IMR-90 (cell line): Measurements from ENCODE around the gene MS4A18. TPM values are rescaled to one million over a fixed set of nuclear protein-coding genes. Genes with fewer than 3 reads are reported as not detected.

Source experiments
- ATAC-seq: fragments of 200-7000 bp; cut with Tn5 transposase; 2 replicates; pipeline ENCODE4 v1.9.1; 2020; ENCODE audit warnings: low read depth, mild to moderate bottlenecking, moderate library complexity
- BruUV-seq: library from RNA; stranded (reverse); fragments of 400-500 nt; replicated peaks from 2 replicates; lab custom pipeline; 2021; lab: Mats Ljungman, UMichigan
- CTCF ChIA-PET: fragments of 300-600 bp; formaldehyde crosslinking; extraction: SDS; loops from one replicate; lab custom pipeline; 2021; ENCODE audit warnings: antibody characterized with exemption; lab: Yijun Ruan, JAX
- POLR2A ChIA-PET: fragments of 300-600 bp; sonication (Branson Sonifier 250); formaldehyde crosslinking; loops from one replicate; lab custom pipeline; 2022; ENCODE audit warnings: antibody characterized with exemption; ENCODE audit not compliant: unreplicated experiment; lab: Charles Lee
- DNase-seq: peaks from one replicate; pipeline ENCODE4 v3.0.0; 2013
- H2AFZ ChIP-seq: replicated peaks from 2 replicates; pipeline ENCODE3; 2013; ENCODE audit warnings: low read length, mild to moderate bottlenecking; ENCODE audit not compliant: poor library complexity
- H2AK5ac ChIP-seq: 2 replicates; pipeline ENCODE4 v1.6.1; 2013; ENCODE audit warnings: low read depth, low read length, inconsistent platforms
- H2AK9ac ChIP-seq: replicated peaks from 2 replicates; pipeline ENCODE3; 2013; ENCODE audit warnings: mild to moderate bottlenecking, low read depth, low read length, moderate library complexity; ENCODE audit not compliant: poor library complexity
- H2BK120ac ChIP-seq: 2 replicates; pipeline ENCODE4 v1.6.1; 2013; ENCODE audit warnings: low read depth, low read length, inconsistent platforms
- H2BK15ac ChIP-seq: 3 replicates; pipeline ENCODE4 v1.6.1; 2013; ENCODE audit warnings: low read depth, low read length, inconsistent platforms
- H2BK20ac ChIP-seq: 2 replicates; pipeline ENCODE4 v1.6.1; 2013; ENCODE audit warnings: low read depth, mild to moderate bottlenecking, inconsistent platforms, low read length, moderate library complexity
- H2BK5ac ChIP-seq: 2 replicates; pipeline ENCODE4 v1.6.1; 2013; ENCODE audit warnings: mild to moderate bottlenecking, low read depth, low read length, inconsistent platforms; ENCODE audit not compliant: poor library complexity, severe bottlenecking
- H3K14ac ChIP-seq: replicated peaks from 2 replicates; pipeline ENCODE4 v1.6.1; 2013; ENCODE audit warnings: low read depth, low read length, inconsistent platforms
- H3K18ac ChIP-seq: 2 replicates; pipeline ENCODE4 v1.6.1; 2013; ENCODE audit warnings: low read depth, low read length, control low read depth
- H3K23ac ChIP-seq: 2 replicates; pipeline ENCODE4 v1.6.1; 2013; ENCODE audit warnings: low read depth, low read length, inconsistent platforms
- H3K27ac ChIP-seq: 2 replicates; pipeline ENCODE4 v1.5.1; 2013; ENCODE audit warnings: mild to moderate bottlenecking, control low read depth, low read length; ENCODE audit not compliant: insufficient read depth
- H3K27me3 ChIP-seq: 2 replicates; pipeline ENCODE4 v1.6.1; 2013; ENCODE audit warnings: low read length; ENCODE audit not compliant: control insufficient read depth, insufficient read depth
- H3K36me3 ChIP-seq: 2 replicates; pipeline ENCODE4 v1.6.1; 2013; ENCODE audit warnings: low read length, mixed read lengths; ENCODE audit not compliant: control insufficient read depth, insufficient read depth
- H3K4ac ChIP-seq: 2 replicates; pipeline ENCODE4 v1.6.1; 2013; ENCODE audit warnings: low read depth, low read length, inconsistent platforms
- H3K4me1 ChIP-seq: 2 replicates; pipeline ENCODE4 v1.6.1; 2013; ENCODE audit warnings: low read length, mixed read lengths; ENCODE audit not compliant: control insufficient read depth, insufficient read depth
- H3K4me2 ChIP-seq: 2 replicates; pipeline ENCODE4 v1.6.1; 2013; ENCODE audit warnings: low read depth, mild to moderate bottlenecking, control low read depth, low read length, moderate library complexity
- H3K4me3 ChIP-seq: 2 replicates; pipeline ENCODE4 v1.5.1; 2013; ENCODE audit warnings: low read depth, mild to moderate bottlenecking, control low read depth, low read length, moderate library complexity; ENCODE audit not compliant: insufficient read depth
- H3K56ac ChIP-seq: 2 replicates; pipeline ENCODE4 v1.6.1; 2013; ENCODE audit warnings: low read length, inconsistent platforms; ENCODE audit not compliant: insufficient read depth; ENCODE audit errors: extremely low read depth
- H3K79me1 ChIP-seq, 2 experiments: 2 replicates each; pipeline ENCODE4 v1.6.1; 2013; ENCODE audit warnings: low read length in 2 of 2, inconsistent platforms in 1 of 2, low read depth in 1 of 2
- H3K9ac ChIP-seq: 2 replicates; pipeline ENCODE4 v1.6.1; 2013; ENCODE audit warnings: low read depth, low read length, control low read depth
- H3K9me1 ChIP-seq: 2 replicates; pipeline ENCODE4 v1.6.1; 2013; ENCODE audit warnings: low read length, inconsistent platforms; ENCODE audit not compliant: insufficient read depth
- H3K9me3 ChIP-seq: 2 replicates; pipeline ENCODE4 v1.6.1; 2013; ENCODE audit warnings: low read length; ENCODE audit not compliant: control insufficient read depth, insufficient read depth
- H4K20me1 ChIP-seq: 2 replicates; pipeline ENCODE4 v1.6.1; 2013; ENCODE audit warnings: low read length, inconsistent platforms; ENCODE audit not compliant: insufficient read depth
- H4K5ac ChIP-seq: 2 replicates; pipeline ENCODE4 v1.6.1; 2013; ENCODE audit warnings: mild to moderate bottlenecking, low read depth, low read length, control low read depth
- H4K8ac ChIP-seq, 2 experiments: 2 replicates each; pipeline ENCODE4 v1.6.1; 2013; ENCODE audit warnings: low read depth in 2 of 2, low read length in 2 of 2, control low read depth in 1 of 2, inconsistent platforms in 1 of 2
- H4K91ac ChIP-seq: 2 replicates; pipeline ENCODE4 v1.6.1; 2013; ENCODE audit warnings: low read depth, low read length, inconsistent platforms; ENCODE audit not compliant: insufficient read depth
- CEBPB ChIP-seq: IDR thresholded peaks from 2 replicates; pipeline ENCODE4 v1.6.1; 2012; ENCODE audit warnings: low read depth, low read length, improper control_type of control experiment
- CHD1 ChIP-seq: IDR thresholded peaks from 2 replicates; pipeline ENCODE4 v1.6.1; 2012; ENCODE audit warnings: low read depth, low read length, improper control_type of control experiment
- POLR2A ChIP-seq: IDR thresholded peaks from 2 replicates; pipeline ENCODE4 v1.6.1; 2012; ENCODE audit warnings: mild to moderate bottlenecking, low read depth, low read length
- RCOR1 ChIP-seq: IDR thresholded peaks from 2 replicates; pipeline ENCODE4 v1.6.1; 2012; ENCODE audit warnings: mild to moderate bottlenecking, low read length, improper control_type of control experiment; ENCODE audit not compliant: insufficient replicate concordance
- USF2 ChIP-seq: fragments of 150-350 bp; IDR thresholded peaks from 2 replicates; pipeline ENCODE4 v1.6.1; 2017; ENCODE audit warnings: mild to moderate bottlenecking, antibody characterized with exemption, low read length, low read depth
- WGBS, 2 experiments: methylation state at CpG; one replicate each; pipeline versions ENCODE4 v1.1.5 to v1.1.7; 2013; ENCODE audit warnings: missing lambda C conversion rate in 2 of 2; ENCODE audit not compliant: insufficient read length in 1 of 2; ENCODE audit errors: extremely low coverage in 2 of 2; 5-methylcytosine and 5-hydroxymethylcytosine counted together
- dilution Hi-C: fragments of 300-500 bp; cut with HindIII; formaldehyde crosslinking; loops from one replicate; pipeline ENCODE4 v1.14.3; 2018; ENCODE audit warnings: low sequenced_read_pairs; ENCODE audit not compliant: unreplicated experiment
- in situ Hi-C: fragments of 300-500 bp; cut with MboI; formaldehyde crosslinking; loops from 3 replicates; pipeline ENCODE4 v1.14.3; 2019; ENCODE audit warnings: low sequenced_read_pairs, inconsistent platforms, mixed read lengths
- intact Hi-C: fragments of 100-400 bp; cut with micrococcal nuclease; formaldehyde crosslinking; loops from 2 replicates; pipeline ENCODE4 v1.10.0; 2022
- polyA plus RNA-seq, 3 experiments: library from polyadenylated mRNA; depleted of rRNA; stranded (reverse); fragments of >200 nt; gene quantifications; 2 replicates each; pipeline ENCODE4 v1.2.3, GENCODE V29; 2012; ENCODE audit warnings: low replicate concordance in 1 of 3
- total RNA-seq: library from RNA; depleted of rRNA; stranded (reverse); fragments of >200 nt; gene quantifications from 2 replicates; pipeline ENCODE4 v1.2.3, GENCODE V29; 2012

The MS4A18 gene
- total and polyA plus RNA-seq, 2 of the 4 experiments (the other 2 are of a cell fraction) = not detected

DNA sequence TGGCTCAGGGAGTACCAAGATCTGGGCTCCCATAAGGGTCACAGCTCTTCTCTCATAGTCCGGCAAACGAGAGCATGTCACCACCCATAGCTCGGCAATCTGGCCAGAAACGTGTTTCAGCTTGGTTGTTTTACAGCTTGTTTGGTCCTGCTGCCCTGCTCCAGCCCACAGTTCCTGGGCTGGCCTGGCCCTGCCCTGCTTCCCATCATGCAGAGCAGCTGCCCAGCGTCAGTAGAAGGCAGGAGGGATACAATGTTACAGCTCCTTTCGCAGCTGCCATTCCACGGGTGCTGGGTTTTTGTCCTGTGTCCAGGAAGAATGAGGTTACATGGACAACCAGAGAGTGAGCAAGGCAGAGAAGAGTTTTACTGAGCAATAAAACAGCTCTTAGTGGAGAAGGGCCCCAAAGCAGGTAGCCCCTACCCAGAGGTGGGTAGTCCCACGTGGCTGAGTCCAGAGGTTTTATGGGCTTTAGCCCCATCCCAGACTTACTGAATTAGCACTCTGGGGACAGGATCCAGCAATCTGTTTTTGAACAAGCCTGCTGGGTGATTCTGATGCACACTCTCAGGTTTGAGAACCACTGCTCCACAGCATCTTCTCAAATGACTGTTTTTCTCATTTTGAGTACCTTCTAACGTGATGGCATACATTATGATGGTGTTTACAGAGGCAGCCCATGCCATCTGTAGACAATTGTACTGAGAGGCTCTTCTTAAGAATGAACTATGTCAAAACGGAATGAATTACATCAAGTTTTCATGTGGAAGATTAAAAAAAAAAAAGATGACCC lies 5.8 kb upstream of the MS4A18 start:
- H2AFZ ChIP-seq = no peak overlapping the region
- H4K20me1 ChIP-seq = no peaks in the 10 kb centered on the region
- H3K36me3 ChIP-seq = no peaks in the 10 kb centered on the region
- no peaks in the 10 kb centered on the region for H3K9me1 ChIP-seq
- ChIA-PET CTCF (no interaction called here), POLR2A (no interaction called here)
- no peaks in the 10 kb centered on the region for H3K9me3 ChIP-seq
- no peak overlapping the region for H2BK5ac ChIP-seq
- no peak overlapping the region for H2AK5ac ChIP-seq
- no peak overlapping the region for H3K4ac ChIP-seq
- H2BK120ac ChIP-seq = no peak overlapping the region
- H3K14ac ChIP-seq = no peak overlapping the region
- H3K9ac ChIP-seq = no peak overlapping the region
- H3K4me3 ChIP-seq = no peak overlapping the region
- TF ChIP-seq USF2 = no peak
- no peak for TF ChIP-seq CHD1
- TF ChIP-seq CEBPB = no peak
- no peak for TF ChIP-seq POLR2A
- TF ChIP-seq RCOR1 = no peak
- no peaks in the 10 kb centered on the region for H3K4me1 ChIP-seq
- no peak overlapping the region for H4K5ac ChIP-seq
- no peak overlapping the region for H3K27ac ChIP-seq
- H3K27me3 ChIP-seq = no peaks in the 10 kb centered on the region
- no peak overlapping the region for H3K18ac ChIP-seq
- intact Hi-C loops = no loop called here
- no TSS peak for BruUV-seq
- ATAC-seq (no peak), DNase-seq (no peak)
- H4K8ac ChIP-seq = no peak overlapping the region
- no peak overlapping the region for H3K56ac ChIP-seq
- 54% methylated on average over 4 of the region's 10 CpGs; no CpG with 5 or more reads in 1 of the 2 experiments for WGBS, 2 experiments
- dilution Hi-C loops = no loop called here
- H2AK9ac ChIP-seq = peak overlapping the region; percentile 19
- no peak overlapping the region for H4K91ac ChIP-seq
- H3K4me2 ChIP-seq = no peak overlapping the region
- H2BK20ac ChIP-seq = no peak overlapping the region
- H3K79me1 ChIP-seq = no peaks in the 10 kb centered on the region
- no peak overlapping the region for H2BK15ac ChIP-seq
- H3K23ac ChIP-seq = no peak overlapping the region
- in situ Hi-C loops = no loop called here
